Neuronal stem cell (in vitro differentiated cells): ENCODE data around the gene GRIK2.

Experiments used
- DNase-seq: peaks from one replicate; pipeline ENCODE4 v3.0.0-alpha.2; 2013; ENCODE audit warnings: low spot score
- H2AFZ ChIP-seq: one replicate; pipeline ENCODE4 v1.6.1; 2013; ENCODE audit warnings: mild to moderate bottlenecking, low read length, inconsistent platforms
- H2AK5ac ChIP-seq: 2 replicates; pipeline ENCODE4 v1.6.1; 2013; ENCODE audit warnings: low read depth, mild to moderate bottlenecking, inconsistent platforms, low read length, moderate library complexity, mixed read lengths
- H2BK120ac ChIP-seq: 2 replicates; pipeline ENCODE4 v1.6.1; 2013; ENCODE audit warnings: low read depth, mild to moderate bottlenecking, inconsistent platforms, low read length, moderate library complexity, mixed read lengths
- H2BK12ac ChIP-seq: one replicate; pipeline ENCODE4 v1.6.1; 2013; ENCODE audit warnings: low read length, inconsistent platforms
- H2BK15ac ChIP-seq: 2 replicates; pipeline ENCODE4 v1.6.1; 2013; ENCODE audit warnings: mild to moderate bottlenecking, low read length, inconsistent platforms, mixed read lengths
- H2BK5ac ChIP-seq: one replicate; pipeline ENCODE4 v1.6.1; 2013; ENCODE audit warnings: inconsistent platforms, mild to moderate bottlenecking, low read length, moderate library complexity
- H3K14ac ChIP-seq: one replicate; pipeline ENCODE4 v1.6.1; 2013; ENCODE audit warnings: low read length, inconsistent platforms
- H3K18ac ChIP-seq: 2 replicates; pipeline ENCODE4 v1.6.1; 2013; ENCODE audit warnings: low read length, inconsistent platforms
- H3K23ac ChIP-seq: 2 replicates; pipeline ENCODE4 v1.6.1; 2013; ENCODE audit warnings: low read depth, mild to moderate bottlenecking, mixed read lengths, low read length, inconsistent platforms; ENCODE audit not compliant: poor library complexity
- H3K27ac ChIP-seq: replicated peaks from 3 replicates; pipeline ENCODE4 v1.5.1; 2013; ENCODE audit warnings: low read length, inconsistent platforms
- H3K27me3 ChIP-seq, 3 experiments: 2 replicates each; pipeline ENCODE4 v1.6.1; 2013; ENCODE audit warnings: low read length in 3 of 3, mild to moderate bottlenecking in 2 of 3, inconsistent platforms in 1 of 3, low read depth in 1 of 3, mixed read lengths in 1 of 3, moderate library complexity in 1 of 3; ENCODE audit not compliant: control insufficient read depth in 3 of 3, insufficient read depth in 3 of 3
- H3K36me3 ChIP-seq, 2 donors: replicated peaks in 1 of 2; 2 replicates each; pipeline ENCODE4 v1.6.1; 2013; ENCODE audit warnings: low read length in 2 of 2; ENCODE audit not compliant: control insufficient read depth in 2 of 2, insufficient read depth in 2 of 2
- H3K4ac ChIP-seq: 2 replicates; pipeline ENCODE4 v1.6.1; 2013; ENCODE audit warnings: inconsistent platforms, mild to moderate bottlenecking, low read length, moderate library complexity
- H3K4me1 ChIP-seq, 2 donors: 1 replicate in 1 of 2; 2 replicates in 1 of 2; pipeline ENCODE4 v1.6.1; 2013; ENCODE audit warnings: low read length in 2 of 2, low read depth in 1 of 2; ENCODE audit not compliant: control insufficient read depth in 2 of 2, insufficient read depth in 1 of 2
- H3K4me2 ChIP-seq: one replicate; pipeline ENCODE4 v1.6.1; 2013; ENCODE audit warnings: mild to moderate bottlenecking, low read length, inconsistent platforms; ENCODE audit not compliant: insufficient read depth, poor library complexity, severe bottlenecking
- H3K4me3 ChIP-seq, 2 donors: 2 replicates each; pipeline ENCODE4 v1.5.1; 2013; ENCODE audit warnings: low read length in 2 of 2, mild to moderate bottlenecking in 2 of 2, inconsistent platforms in 1 of 2, moderate library complexity in 1 of 2
- H3K79me1 ChIP-seq: one replicate; pipeline ENCODE4 v1.6.1; 2013; ENCODE audit warnings: low read depth, mild to moderate bottlenecking, inconsistent platforms, low read length, moderate library complexity
- H3K9ac ChIP-seq: one replicate; pipeline ENCODE4 v1.6.1; 2013; ENCODE audit warnings: mild to moderate bottlenecking, low read depth, low read length, inconsistent platforms; ENCODE audit not compliant: poor library complexity
- H3K9me3 ChIP-seq, 2 donors: replicated peaks in 1 of 2; 2 replicates each; pipeline versions ENCODE3 to v1.6.1; 2013; ENCODE audit warnings: low read length in 2 of 2, mild to moderate bottlenecking in 2 of 2, inconsistent platforms in 1 of 2, low read depth in 1 of 2, mixed read lengths in 1 of 2, moderate library complexity in 1 of 2; ENCODE audit not compliant: control insufficient read depth in 2 of 2, insufficient read depth in 1 of 2
- H4K8ac ChIP-seq: one replicate; pipeline ENCODE4 v1.6.1; 2013; ENCODE audit warnings: low read depth, mild to moderate bottlenecking, inconsistent platforms, low read length, moderate library complexity
- H4K91ac ChIP-seq: one replicate; pipeline ENCODE4 v1.6.1; 2013; ENCODE audit warnings: low read length, low read depth, mild to moderate bottlenecking, inconsistent platforms; ENCODE audit not compliant: poor library complexity
- WGBS, 2 donors: extraction: QIAGEN DNeasy Blood & Tissue Kit; methylation state at CpG; one replicate each; pipeline ENCODE4 v1.1.7; 2013; ENCODE audit warnings: missing lambda C conversion rate in 2 of 2, mixed read lengths in 1 of 2; ENCODE audit not compliant: insufficient read length in 2 of 2, insufficient replicate concordance in 1 of 2; ENCODE audit errors: extremely low coverage in 2 of 2; 5-methylcytosine and 5-hydroxymethylcytosine counted together

Gene GRIK2

DNA sequence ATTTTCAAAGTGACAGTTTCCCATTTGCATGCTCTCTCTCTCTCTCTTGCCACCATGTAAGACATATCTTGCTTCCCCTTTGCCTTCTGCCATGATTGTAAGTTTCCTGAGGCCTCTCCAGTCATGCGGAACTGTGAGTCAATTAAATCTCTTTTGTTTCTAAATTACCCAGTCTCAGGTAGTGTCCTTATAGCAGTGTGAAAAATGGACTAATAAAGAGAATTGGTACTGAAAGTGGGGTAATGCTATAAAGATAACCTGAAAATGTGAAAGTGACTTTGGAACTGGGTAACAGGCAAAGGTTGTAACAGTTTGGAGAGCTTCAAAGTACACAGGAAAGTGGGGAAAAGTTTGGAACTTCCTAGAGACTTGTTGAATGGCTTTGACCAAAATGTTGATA is 389.8 kb downstream of the GRIK2 start:
- Histone ChIP-seq H4K91ac (no peak overlapping the region), H3K36me3 (no peaks in the 10 kb centered on the region), H2BK15ac (no peak overlapping the region), H4K8ac (no peak overlapping the region), H3K27ac (no peak overlapping the region), H3K27me3 (no peaks in the 10 kb centered on the region), H3K18ac (no peak overlapping the region), H3K4me3 (no peak overlapping the region), H2AFZ (no peak overlapping the region), H2AK5ac (no peak overlapping the region), H3K9me3 (no peaks in the 10 kb centered on the region), H3K4ac (no peak overlapping the region), H3K9ac (no peak overlapping the region), H2BK120ac (no peak overlapping the region), H3K23ac (no peak overlapping the region), H2BK12ac (no peak overlapping the region), H3K79me1 (no peaks in the 10 kb centered on the region), H3K4me2 (no peak overlapping the region), H3K14ac (no peak overlapping the region), H3K4me1 (no peaks in the 10 kb centered on the region), H2BK5ac (no peak overlapping the region)
- no CpG with 5 or more reads among the region's 1 CpG for WGBS, 2 donors
- DNase-seq, result no peak

GRCh38 chr6:101784094-101784493 is 390.6 kb downstream of the GRIK2 start:
- no peak overlapping the region for H2BK5ac ChIP-seq
- no peaks in the 10 kb centered on the region for H3K27me3 ChIP-seq
- no peak overlapping the region for H2BK12ac ChIP-seq
- H4K8ac ChIP-seq, result no peak overlapping the region
- H3K4me1 ChIP-seq, result no peaks in the 10 kb centered on the region
- no CpG with 5 or more reads among the region's 2 CpGs for WGBS, 2 donors
- no peak overlapping the region for H3K23ac ChIP-seq
- no peak overlapping the region for H2BK15ac ChIP-seq
- no peak overlapping the region for H2AFZ ChIP-seq
- DNase-seq, result no peak
- no peak overlapping the region for H3K18ac ChIP-seq
- H3K79me1 ChIP-seq, result no peaks in the 10 kb centered on the region
- no peak overlapping the region for H3K14ac ChIP-seq
- H3K9ac ChIP-seq, result no peak overlapping the region
- no peak overlapping the region for H3K27ac ChIP-seq
- no peak overlapping the region for H3K4me3 ChIP-seq
- no peak overlapping the region for H3K4ac ChIP-seq
- no peak overlapping the region for H2BK120ac ChIP-seq
- no peak overlapping the region for H2AK5ac ChIP-seq
- no peak overlapping the region for H3K4me2 ChIP-seq
- no peak overlapping the region for H4K91ac ChIP-seq
- H3K36me3 ChIP-seq, result no peaks in the 10 kb centered on the region
- H3K9me3 ChIP-seq, result no peaks in the 10 kb centered on the region

- H3K23ac ChIP-seq, result no peak overlapping the region
- H4K91ac ChIP-seq, result no peak overlapping the region
- H3K27ac ChIP-seq, result no peak overlapping the region
- no peak overlapping the region for H2BK5ac ChIP-seq
- no peak overlapping the region for H3K14ac ChIP-seq
- no peak overlapping the region for H3K4me2 ChIP-seq
- no peak overlapping the region for H2BK15ac ChIP-seq
- no peak overlapping the region for H2AFZ ChIP-seq
- no peak overlapping the region for H3K4ac ChIP-seq
- H2BK12ac ChIP-seq, result no peak overlapping the region
- H2AK5ac ChIP-seq, result no peak overlapping the region
- no peak for DNase-seq
- H3K9me3 ChIP-seq, result no peaks in the 10 kb centered on the region
- no peaks in the 10 kb centered on the region for H3K79me1 ChIP-seq
- no CpG with 5 or more reads among the region's 5 CpGs for WGBS, 2 donors
- H3K4me3 ChIP-seq, result no peak overlapping the region
- no peak overlapping the region for H3K9ac ChIP-seq
- H2BK120ac ChIP-seq, result no peak overlapping the region
- H3K27me3 ChIP-seq, result no peaks in the 10 kb centered on the region
- no peaks in the 10 kb centered on the region for H3K4me1 ChIP-seq
- no peak overlapping the region for H3K18ac ChIP-seq
- H3K36me3 ChIP-seq, result no peaks in the 10 kb centered on the region
- no peak overlapping the region for H4K8ac ChIP-seq
Measured at GRCh38 chr6:101799531-101799930, 406.0 kb downstream of the GRIK2 start.

DNA sequence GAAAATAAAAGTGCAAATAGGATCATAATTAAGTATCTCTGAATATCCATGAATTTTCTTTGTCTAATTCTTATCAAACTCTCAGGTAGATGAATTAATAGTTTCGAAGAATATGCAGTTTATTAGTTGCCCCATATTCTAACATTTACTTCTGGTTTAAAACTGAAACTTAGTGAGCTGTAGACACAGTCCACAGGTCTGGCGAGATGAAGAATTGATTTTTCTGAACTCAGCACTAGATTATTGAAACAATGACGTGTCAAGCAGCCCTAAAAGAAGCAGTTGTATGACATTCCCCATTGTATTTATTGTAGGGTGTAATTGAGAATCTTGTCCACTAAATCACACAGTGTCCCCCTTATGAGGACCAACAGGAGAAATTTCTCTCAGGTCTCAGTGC is 407.1 kb downstream of the GRIK2 start:
- Histone ChIP-seq H2AK5ac (no peak overlapping the region), H4K91ac (no peak overlapping the region), H2BK120ac (no peak overlapping the region), H3K27ac (no peak overlapping the region), H2BK15ac (no peak overlapping the region), H4K8ac (no peak overlapping the region), H2BK5ac (no peak overlapping the region), H3K18ac (no peak overlapping the region), H3K23ac (no peak overlapping the region), H3K4me3 (no peak overlapping the region), H3K14ac (no peak overlapping the region), H3K4me1 (no peaks in the 10 kb centered on the region), H3K9me3 (no peaks in the 10 kb centered on the region), H3K4ac (no peak overlapping the region), H3K4me2 (no peak overlapping the region), H3K79me1 (no peaks in the 10 kb centered on the region), H3K36me3 (no peaks in the 10 kb centered on the region), H3K27me3 (no peaks in the 10 kb centered on the region), H2AFZ (peak overlapping the region; percentile 34), H2BK12ac (no peak overlapping the region), H3K9ac (no peak overlapping the region)
- no CpG with 5 or more reads among the region's 3 CpGs for WGBS, 2 donors
- no peak for DNase-seq
